K562 (cell line): ENCODE measurements around the gene MEF2C. TPM values are rescaled to one million over a fixed set of nuclear protein-coding genes. Genes with fewer than 3 reads are reported as not detected.

Experiments used
- ATAC-seq: fragments of 200-7000 bp; cut with Tn5 transposase; 3 replicates; pipeline ENCODE4 v1.9.1; 2020; ENCODE audit warnings: moderate library complexity
- BruUV-seq: library from RNA; stranded (reverse); fragments of 400-500 nt; replicated peaks from 2 replicates; lab custom pipeline; 2021; lab: Mats Ljungman, UMichigan
- CTCF ChIA-PET: fragments of 300-600 bp; formaldehyde crosslinking; extraction: SDS; loops from one replicate; lab custom pipeline; 2021; ENCODE audit warnings: low intra/inter-chr PET ratio; lab: Yijun Ruan, JAX
- POLR2A ChIA-PET: fragments of 300-600, 350-650 bp; sonication (Branson Sonifier 250); formaldehyde crosslinking; extraction: SDS; loops from one replicate; lab custom pipeline; 2021; ENCODE audit warnings: antibody characterized with exemption, inconsistent platforms; lab: Yijun Ruan, JAX
- DNase-seq, 4 experiments: peaks; one replicate each; pipeline versions ENCODE4 v3.0.0 to v3.0.0-alpha.2; 2011 to 2018; ENCODE audit warnings: low spot score in 3 of 4, mixed read lengths in 3 of 4; ENCODE audit errors: extremely low read depth in 1 of 4
- FAIRE-seq: peaks from 2 replicates; lab custom pipeline; 2011; peaks lifted over from hg19 to GRCh38; lab: Jason Lieb, UNC
- H2AFZ ChIP-seq: 2 replicates; pipeline ENCODE4 v1.6.0; 2011; ENCODE audit warnings: low read depth, low read length, control low read depth, inconsistent platforms
- H3K27ac ChIP-seq: fragments of 200-600 bp; 3 replicates; pipeline ENCODE4 v1.8.0; 2011; ENCODE audit warnings: low read depth, mild to moderate bottlenecking, control low read depth, inconsistent platforms, low read length, moderate library complexity, mixed read lengths; ENCODE audit errors: extremely low read depth
- H3K27me3 ChIP-seq, 2 experiments: fragments of 300-600 bp in 1 of 2; 2 replicates in 1 of 2; 3 replicates in 1 of 2; pipeline versions ENCODE4 v1.6.0 to v1.8.0; 2011; ENCODE audit warnings: inconsistent platforms in 2 of 2, low read length in 2 of 2, mild to moderate bottlenecking in 1 of 2, mixed read lengths in 1 of 2, moderate library complexity in 1 of 2; ENCODE audit not compliant: control insufficient read depth in 2 of 2, insufficient read depth in 2 of 2
- H3K36me3 ChIP-seq: fragments of 300-600 bp; 3 replicates; pipeline ENCODE4 v1.8.0; 2011; ENCODE audit warnings: mild to moderate bottlenecking, low read length, inconsistent platforms; ENCODE audit not compliant: control insufficient read depth, insufficient read depth
- H3K4me1 ChIP-seq, 2 experiments: fragments of 200-600 bp in 1 of 2; replicated peaks in 1 of 2; 2 replicates in 1 of 2; 3 replicates in 1 of 2; pipeline versions ENCODE4 v1.5.1 to v1.8.0; 2011; ENCODE audit warnings: inconsistent platforms in 2 of 2, low read length in 2 of 2, mild to moderate bottlenecking in 1 of 2, mixed read lengths in 1 of 2, moderate library complexity in 1 of 2; ENCODE audit not compliant: control insufficient read depth in 2 of 2, insufficient read depth in 2 of 2
- H3K4me2 ChIP-seq: 2 replicates; pipeline ENCODE4 v1.6.1; 2011; ENCODE audit warnings: low read length, control low read depth, inconsistent platforms, mixed read lengths; ENCODE audit not compliant: insufficient read depth
- H3K4me3 ChIP-seq: fragments of 200-600 bp; sonication (generic), shearing (Covaris generic); 2 replicates; pipeline ENCODE4 v1.5.1; 2016; ENCODE audit warnings: control low read depth, inconsistent platforms
- H3K79me2 ChIP-seq: fragments of 200-600 bp; 3 replicates; pipeline ENCODE4 v1.8.0; 2011; ENCODE audit warnings: low read length, inconsistent platforms; ENCODE audit not compliant: control insufficient read depth, insufficient read depth
- H3K9ac ChIP-seq, 2 experiments: 2 replicates each; pipeline versions ENCODE4 v1.6.0 to v1.6.1; 2011; ENCODE audit warnings: low read depth in 2 of 2, low read length in 2 of 2, control low read depth in 1 of 2, inconsistent platforms in 1 of 2, mild to moderate bottlenecking in 1 of 2, mixed read lengths in 1 of 2; ENCODE audit not compliant: insufficient read depth in 1 of 2
- H3K9me1 ChIP-seq: one replicate; pipeline ENCODE4 v1.6.0; 2011; ENCODE audit warnings: inconsistent platforms, mild to moderate bottlenecking, low read length, moderate library complexity; ENCODE audit not compliant: control insufficient read depth, insufficient read depth
- H3K9me3 ChIP-seq: replicated peaks from 2 replicates; pipeline ENCODE4 v1.5.1; 2011; ENCODE audit warnings: low read depth, low read length, inconsistent platforms; ENCODE audit not compliant: control insufficient read depth, insufficient read depth
- H4K20me1 ChIP-seq: replicated peaks from 2 replicates; pipeline ENCODE4 v1.6.1; 2011; ENCODE audit warnings: low read length, inconsistent platforms, mixed read lengths; ENCODE audit not compliant: control insufficient read depth, insufficient read depth
- CBFA2T2 ChIP-seq: fragments of 450-650 bp; conservative IDR thresholded peaks from 2 replicates; pipeline ENCODE4 v1.6.1; 2017; ENCODE audit warnings: mild to moderate bottlenecking
- CBFA2T3 ChIP-seq: fragments of 450-650 bp; IDR thresholded peaks from 2 replicates; pipeline ENCODE4 v1.6.1; 2017
- CREM ChIP-seq: IDR thresholded peaks from 2 replicates; pipeline ENCODE4 v1.6.1; 2014; ENCODE audit warnings: antibody characterized with exemption, low read depth
- DPF2 ChIP-seq: fragments of 450-650 bp; IDR thresholded peaks from 2 replicates; pipeline ENCODE4 v1.6.1; 2016
- JUND ChIP-seq, 2 experiments: IDR thresholded peaks; 2 replicates in 1 of 2; 3 replicates in 1 of 2; pipeline ENCODE4 v1.6.1; 2011; ENCODE audit warnings: borderline replicate concordance in 2 of 2, low read depth in 2 of 2, low read length in 2 of 2, improper control_type of control experiment in 1 of 2, missing biosample characterization in 1 of 2, missing genetic modification characterization in 1 of 2, missing genetic modification reagents in 1 of 2
- LEF1 ChIP-seq: fragments of 450-650 bp; IDR thresholded peaks from 2 replicates; pipeline ENCODE4 v1.6.1; 2016; ENCODE audit warnings: mild to moderate bottlenecking
- MCM5 ChIP-seq: fragments of 450-650 bp; IDR thresholded peaks from 2 replicates; pipeline ENCODE4 v1.6.1; 2016; ENCODE audit warnings: low read depth
- MTA3 ChIP-seq: fragments of 450-650 bp; formaldehyde crosslinking; IDR thresholded peaks from 2 replicates; pipeline ENCODE4 v1.6.1; 2017; ENCODE audit warnings: mild to moderate bottlenecking, borderline replicate concordance
- PCBP2 ChIP-seq: fragments of 200-400 bp; formaldehyde crosslinking; IDR thresholded peaks from 2 replicates; pipeline ENCODE4 v1.6.1; 2018; ENCODE audit warnings: low read length, low read depth, mild to moderate bottlenecking, moderate library complexity; ENCODE audit not compliant: poor library complexity, severe bottlenecking
- STAT5A ChIP-seq: IDR thresholded peaks from 2 replicates; pipeline ENCODE4 v1.6.1; 2012; ENCODE audit warnings: low read length, inconsistent platforms, borderline replicate concordance
- TCF7 ChIP-seq: sonication (generic); IDR thresholded peaks from 2 replicates; pipeline ENCODE4 v1.6.1; 2016; ENCODE audit warnings: antibody characterized with exemption, borderline replicate concordance
- TEAD4 ChIP-seq, 2 experiments: sonication (generic) in 1 of 2; formaldehyde crosslinking in 1 of 2; IDR thresholded peaks; 2 replicates each; pipeline versions ENCODE4 v1.6.1 to v1.8.0; 2012 to 2022; ENCODE audit warnings: borderline replicate concordance in 1 of 2, inconsistent platforms in 1 of 2, low read length in 1 of 2, mild to moderate bottlenecking in 1 of 2, missing genetic modification reagents in 1 of 2
- ZNF175 ChIP-seq: fragments of 200-800 bp; sonication (Bioruptor generic); IDR thresholded peaks from 2 replicates; pipeline ENCODE4 v1.6.1; 2016; ENCODE audit warnings: low read depth, mild to moderate bottlenecking, missing genetic modification characterization, missing compliant biosample characterization
- WGBS: fragments of 100-300 bp; shearing (Covaris generic); methylation state at CpG from one replicate; pipeline ENCODE4 v1.1.6; 2016; ENCODE audit warnings: low coverage, mixed read lengths; ENCODE audit not compliant: insufficient coverage; ENCODE audit errors: missing lambda C conversion rate; 5-methylcytosine and 5-hydroxymethylcytosine counted together
- in situ Hi-C: fragments of 300-500 bp; cut with MboI; formaldehyde crosslinking; loops from 4 replicates; pipeline ENCODE4 v1.15.0; 2018; ENCODE audit warnings: inconsistent platforms, mixed read lengths
- intact Hi-C: fragments of 100-400 bp; cut with micrococcal nuclease; formaldehyde crosslinking; loops from 2 replicates; pipeline ENCODE4 v1.14.2; 2022
- polyA plus RNA-seq, 8 experiments: library from polyadenylated mRNA; depleted of rRNA in 4 of 8; stranded (reverse) in 5 of 8; unstranded in 3 of 8; fragments of >200 nt; fragmentation: Nextera tagmentation in 2 of 8; fragmentation: Illumina TruSeq in 1 of 8; extraction: Ambion mirVana in 2 of 8; extraction: Trizol in 1 of 8; gene quantifications; 2 replicates each; pipeline versions ENCODE4 v1.2.1 to v1.2.3, GENCODE V29; 2011 to 2014; ENCODE audit warnings: inconsistent platforms in 1 of 8, missing spikeins in 1 of 8
- total RNA-seq, 7 experiments: library from RNA; depleted of rRNA in 6 of 7; stranded (reverse); fragments of >200 nt in 6 of 7; fragmentation: Illumina TruSeq in 2 of 7; extraction: Trizol in 2 of 7; gene quantifications; 2 replicates each; pipeline versions ENCODE4 v1.2.1 to v1.2.3, GENCODE V29; 2011 to 2021; ENCODE audit warnings: low replicate concordance in 1 of 7
- TF ChIP-seq, protein P1 (sequence below): fragments of 200-800 bp; sonication (Bioruptor generic); IDR thresholded peaks from 2 replicates; pipeline ENCODE4 v1.6.1; 2017; ENCODE audit warnings: missing genetic modification characterization, missing compliant biosample characterization
- TF ChIP-seq, protein P2 (sequence below): fragments of 450-650 bp; IDR thresholded peaks from 2 replicates; pipeline ENCODE4 v1.6.1; 2016
- TF ChIP-seq, protein P3 (sequence below): fragments of 200-800 bp; sonication (Bioruptor generic); IDR thresholded peaks from 2 replicates; pipeline ENCODE4 v1.6.1; 2017; ENCODE audit warnings: missing genetic modification characterization, missing compliant biosample characterization
- TF ChIP-seq, protein P4 (sequence below), 2 experiments: fragments of 450-650 bp; IDR thresholded peaks; 2 replicates each; pipeline ENCODE4 v1.6.1; 2016

MEF2C gene
- total and polyA plus RNA-seq, 9 of the 15 experiments (the other 6 are each of a cell fraction or from before 2014, with no cell fraction given) = 25.1 to 67.8 (median 58.3) TPM

DNA sequence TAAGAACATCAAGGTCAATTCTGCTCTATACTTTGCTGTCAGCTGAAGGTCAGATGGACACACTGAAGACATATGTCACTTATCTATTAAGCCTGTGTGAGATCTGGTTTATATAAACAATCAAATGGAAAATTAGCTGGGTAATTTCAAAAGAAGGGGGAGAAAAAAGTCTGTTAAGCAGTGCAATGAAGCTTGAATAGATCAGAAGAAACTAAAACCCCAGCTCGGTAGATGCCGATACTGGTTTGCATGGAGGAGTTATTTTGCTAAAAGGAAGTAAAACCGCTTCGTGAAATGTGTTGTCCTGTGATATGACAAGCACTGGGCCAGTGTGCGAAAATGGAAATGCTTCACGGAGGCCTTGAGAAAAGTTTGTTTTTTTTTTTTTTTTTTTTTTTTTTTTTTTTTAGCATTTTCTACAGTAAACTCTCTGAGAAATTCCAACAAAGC, 148.8 kb downstream of the MEF2C start:
- Histone ChIP-seq H3K4me2 (peak overlapping the region; percentile 50), H3K9me3 (no peaks in the 10 kb centered on the region), H3K9me1 (no peaks in the 10 kb centered on the region), H4K20me1 (no peaks in the 10 kb centered on the region), H2AFZ (peak overlapping the region; percentile 73), H3K4me1 (peaks cover 0 to 25% of the 10 kb centered on the region in 2 experiments; a peak in 3 of 5 replicates), H3K9ac (peak overlapping the region in 1 of 2 experiments; percentile 58; a peak in 2 of 4 replicates), H3K79me2 (peaks cover 3% of the 10 kb centered on the region; the same call in 2 of the 3 replicates), H3K4me3 (no peak overlapping the region), H3K36me3 (peaks cover 19% of the 10 kb centered on the region), H3K27me3 (no peaks in the 10 kb centered on the region), H3K27ac (peak overlapping the region; percentile 83)
- ChIA-PET POLR2A (interaction anchor here (0.6 to 1.9 kb wide), 2 partner anchors 12 to 635 kb away, joined by 3 to 4 read pairs; no protein-coding TSS in a partner anchor), CTCF (no interaction called here)
- DNase-seq (peak; percentile 11 to 84 (median 30)), FAIRE-seq (peak; percentile 78), ATAC-seq (peak; percentile 81)
- intact Hi-C loops (loop anchor here (2.0 to 10.0 kb wide), 3 partner anchors 101 to 541 kb away; partner anchors contain the start of gene MEF2C), in situ Hi-C loops (no loop called here)
- BruUV-seq = no TSS peak
- 0% methylated on average over 5 of the region's 6 CpGs for WGBS
- TF ChIP-seq LEF1 (peak; percentile 85), PCBP2 (no peak), STAT5A (peak; percentile 57; the same call in 1 of the 2 replicates), DPF2 (peak; percentile 82), MCM5 (no peak), JUND (IDR thresholded peaks at IDR 0.05; ENCODE audit: borderline replicate concordance, low read depth, low read length) (0 out of 2 replicates have a peak, but pooled peaks have one; percentile 12), JUND (tag; IDR thresholded peaks at IDR 0.05; ENCODE audit: borderline replicate concordance, low read depth, low read length) (no peak), CBFA2T2 (peak; percentile 42), MTA3 (no peak), CREM (0 out of 2 replicates have a peak, but pooled peaks have one; percentile 28), ZNF175 (CRISPR knock-in tag) (0 out of 2 replicates have a peak, but pooled peaks have one; percentile 39), TCF7 (peak; percentile 67; the same call in 1 of the 2 replicates), TEAD4 (IDR thresholded peaks at IDR 0.05; ENCODE audit: low read length) (peak; percentile 80), TEAD4 (CRISPR knock-in tag; IDR thresholded peaks at IDR 0.05; ENCODE audit: borderline replicate concordance) (no peak), CBFA2T3 (peak; percentile 73)
- TF ChIP-seq, protein P1, sequence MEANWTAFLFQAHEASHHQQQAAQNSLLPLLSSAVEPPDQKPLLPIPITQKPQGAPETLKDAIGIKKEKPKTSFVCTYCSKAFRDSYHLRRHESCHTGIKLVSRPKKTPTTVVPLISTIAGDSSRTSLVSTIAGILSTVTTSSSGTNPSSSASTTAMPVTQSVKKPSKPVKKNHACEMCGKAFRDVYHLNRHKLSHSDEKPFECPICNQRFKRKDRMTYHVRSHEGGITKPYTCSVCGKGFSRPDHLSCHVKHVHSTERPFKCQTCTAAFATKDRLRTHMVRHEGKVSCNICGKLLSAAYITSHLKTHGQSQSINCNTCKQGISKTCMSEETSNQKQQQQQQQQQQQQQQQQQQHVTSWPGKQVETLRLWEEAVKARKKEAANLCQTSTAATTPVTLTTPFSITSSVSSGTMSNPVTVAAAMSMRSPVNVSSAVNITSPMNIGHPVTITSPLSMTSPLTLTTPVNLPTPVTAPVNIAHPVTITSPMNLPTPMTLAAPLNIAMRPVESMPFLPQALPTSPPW (CRISPR knock-in tag) = peak; percentile 54
- TF ChIP-seq, protein P2, sequence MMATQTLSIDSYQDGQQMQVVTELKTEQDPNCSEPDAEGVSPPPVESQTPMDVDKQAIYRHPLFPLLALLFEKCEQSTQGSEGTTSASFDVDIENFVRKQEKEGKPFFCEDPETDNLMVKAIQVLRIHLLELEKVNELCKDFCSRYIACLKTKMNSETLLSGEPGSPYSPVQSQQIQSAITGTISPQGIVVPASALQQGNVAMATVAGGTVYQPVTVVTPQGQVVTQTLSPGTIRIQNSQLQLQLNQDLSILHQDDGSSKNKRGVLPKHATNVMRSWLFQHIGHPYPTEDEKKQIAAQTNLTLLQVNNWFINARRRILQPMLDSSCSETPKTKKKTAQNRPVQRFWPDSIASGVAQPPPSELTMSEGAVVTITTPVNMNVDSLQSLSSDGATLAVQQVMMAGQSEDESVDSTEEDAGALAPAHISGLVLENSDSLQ = peak; percentile 57
- TF ChIP-seq, protein P3, sequence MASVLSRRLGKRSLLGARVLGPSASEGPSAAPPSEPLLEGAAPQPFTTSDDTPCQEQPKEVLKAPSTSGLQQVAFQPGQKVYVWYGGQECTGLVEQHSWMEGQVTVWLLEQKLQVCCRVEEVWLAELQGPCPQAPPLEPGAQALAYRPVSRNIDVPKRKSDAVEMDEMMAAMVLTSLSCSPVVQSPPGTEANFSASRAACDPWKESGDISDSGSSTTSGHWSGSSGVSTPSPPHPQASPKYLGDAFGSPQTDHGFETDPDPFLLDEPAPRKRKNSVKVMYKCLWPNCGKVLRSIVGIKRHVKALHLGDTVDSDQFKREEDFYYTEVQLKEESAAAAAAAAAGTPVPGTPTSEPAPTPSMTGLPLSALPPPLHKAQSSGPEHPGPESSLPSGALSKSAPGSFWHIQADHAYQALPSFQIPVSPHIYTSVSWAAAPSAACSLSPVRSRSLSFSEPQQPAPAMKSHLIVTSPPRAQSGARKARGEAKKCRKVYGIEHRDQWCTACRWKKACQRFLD = no peak
- TF ChIP-seq, protein P4, sequence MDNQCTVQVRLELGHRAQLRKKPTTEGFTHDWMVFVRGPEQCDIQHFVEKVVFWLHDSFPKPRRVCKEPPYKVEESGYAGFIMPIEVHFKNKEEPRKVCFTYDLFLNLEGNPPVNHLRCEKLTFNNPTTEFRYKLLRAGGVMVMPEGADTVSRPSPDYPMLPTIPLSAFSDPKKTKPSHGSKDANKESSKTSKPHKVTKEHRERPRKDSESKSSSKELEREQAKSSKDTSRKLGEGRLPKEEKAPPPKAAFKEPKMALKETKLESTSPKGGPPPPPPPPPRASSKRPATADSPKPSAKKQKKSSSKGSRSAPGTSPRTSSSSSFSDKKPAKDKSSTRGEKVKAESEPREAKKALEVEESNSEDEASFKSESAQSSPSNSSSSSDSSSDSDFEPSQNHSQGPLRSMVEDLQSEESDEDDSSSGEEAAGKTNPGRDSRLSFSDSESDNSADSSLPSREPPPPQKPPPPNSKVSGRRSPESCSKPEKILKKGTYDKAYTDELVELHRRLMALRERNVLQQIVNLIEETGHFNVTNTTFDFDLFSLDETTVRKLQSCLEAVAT (IDR thresholded peaks at IDR 0.05) = peak in 1 of 2 experiments; percentile 28; a peak in 1 of 4 replicates
